GM12878 (cell line): ENCODE results near the gene MTMR3. TPM values are rescaled to one million over a fixed set of nuclear protein-coding genes. Genes with fewer than 3 reads are reported as not detected.

Experiments used
- ATAC-seq: fragments of 200-7000 bp; cut with Tn5 transposase; 3 replicates; pipeline ENCODE4 v1.9.1; 2020; ENCODE audit warnings: mild to moderate bottlenecking, moderate library complexity
- BruUV-seq: library from RNA; stranded (reverse); fragments of 400-500 nt; replicated peaks from 2 replicates; lab custom pipeline; 2021; lab: Mats Ljungman, UMichigan
- CTCF ChIA-PET: fragments of 300-600 bp; sonication (Branson Sonifier 250); formaldehyde crosslinking; extraction: SDS; loops from one replicate; lab custom pipeline; 2021; ENCODE audit warnings: inconsistent platforms; lab: Yijun Ruan, JAX
- POLR2A ChIA-PET: fragments of 350-600 bp; formaldehyde crosslinking; extraction: SDS; loops from one replicate; lab custom pipeline; 2021; ENCODE audit warnings: inconsistent platforms; lab: Charles Lee
- RAD21 ChIA-PET: fragments of 300-600 bp; sonication (Branson Sonifier 250); formaldehyde crosslinking; loops from one replicate; lab custom pipeline; 2023; ENCODE audit warnings: antibody characterized with exemption; ENCODE audit not compliant: unreplicated experiment; lab: Charles Lee
- SMC1A ChIA-PET: fragments of 300-600 bp; sonication (Branson Sonifier 250); formaldehyde crosslinking; loops from one replicate; lab custom pipeline; 2023; ENCODE audit not compliant: unreplicated experiment, uncharacterized antibody; lab: Charles Lee
- DNase-seq: peaks from one replicate; pipeline ENCODE4 v3.0.0-alpha.2; 2011; ENCODE audit warnings: low read depth, low spot score
- FAIRE-seq: peaks from 3 replicates; lab custom pipeline; 2011; peaks lifted over from hg19 to GRCh38; lab: Jason Lieb, UNC
- H2AFZ ChIP-seq: 2 replicates; pipeline ENCODE4 v1.6.0; 2011; ENCODE audit warnings: low read depth, low read length, control low read depth; ENCODE audit not compliant: control insufficient read depth
- H3K27ac ChIP-seq: 2 replicates; pipeline ENCODE4 v1.5.1; 2011; ENCODE audit warnings: control low read depth; ENCODE audit not compliant: control insufficient read depth, insufficient read depth
- H3K27me3 ChIP-seq, 2 experiments: replicated peaks in 1 of 2; 2 replicates each; pipeline versions ENCODE4 v1.6.0 to v1.6.1; 2011; ENCODE audit warnings: low read length in 1 of 2; ENCODE audit not compliant: control insufficient read depth in 2 of 2, insufficient read depth in 2 of 2
- H3K36me3 ChIP-seq, 2 experiments: 2 replicates each; pipeline ENCODE4 v1.5.1; 2011; ENCODE audit warnings: low read length in 1 of 2; ENCODE audit not compliant: control insufficient read depth in 2 of 2, insufficient read depth in 2 of 2
- H3K4me1 ChIP-seq: 2 replicates; pipeline ENCODE4 v1.6.1; 2011; ENCODE audit warnings: mild to moderate bottlenecking, low read length, moderate library complexity, mixed read lengths; ENCODE audit not compliant: control insufficient read depth, insufficient read depth
- H3K4me2 ChIP-seq: 2 replicates; pipeline ENCODE4 v1.6.0; 2011; ENCODE audit warnings: control low read depth; ENCODE audit not compliant: control insufficient read depth, insufficient read depth
- H3K4me3 ChIP-seq: fragments of 200-600 bp; sonication (generic); 2 replicates; pipeline ENCODE4 v1.5.1; 2016
- H3K79me2 ChIP-seq: 2 replicates; pipeline ENCODE4 v1.6.0; 2011; ENCODE audit warnings: low read length; ENCODE audit not compliant: control insufficient read depth, insufficient read depth
- H3K9ac ChIP-seq: 2 replicates; pipeline ENCODE4 v1.8.0; 2011; ENCODE audit warnings: low read length, control low read depth, mixed read lengths; ENCODE audit not compliant: control insufficient read depth, insufficient read depth
- H3K9me3 ChIP-seq: replicated peaks from 3 replicates; pipeline ENCODE4 v1.5.1; 2011; ENCODE audit warnings: mild to moderate bottlenecking, low read length; ENCODE audit not compliant: control insufficient read depth, insufficient read depth
- H4K20me1 ChIP-seq: 2 replicates; pipeline ENCODE4 v1.6.0; 2011; ENCODE audit not compliant: control insufficient read depth, insufficient read depth
- CEBPB ChIP-seq, 2 experiments: fragments of 150-350 bp in 1 of 2; IDR thresholded peaks; 2 replicates each; pipeline ENCODE4 v1.6.1; 2012 to 2014; ENCODE audit warnings: low read depth in 2 of 2, low read length in 2 of 2, borderline replicate concordance in 1 of 2, inconsistent platforms in 1 of 2
- IKZF2 ChIP-seq, 2 experiments: fragments of 450-650 bp; IDR thresholded peaks; 2 replicates each; pipeline ENCODE4 v1.6.1; 2017; ENCODE audit warnings: mild to moderate bottlenecking in 2 of 2, moderate library complexity in 2 of 2
- IRF3 ChIP-seq: fragments of 450-650 bp; IDR thresholded peaks from 2 replicates; pipeline ENCODE4 v1.6.1; 2014; ENCODE audit warnings: mild to moderate bottlenecking
- IRF5 ChIP-seq: fragments of 450-650 bp; IDR thresholded peaks from 2 replicates; pipeline ENCODE4 v1.6.1; 2017; ENCODE audit warnings: borderline replicate concordance
- POLR2AphosphoS2 ChIP-seq: IDR thresholded peaks from 2 replicates; pipeline ENCODE4 v1.6.1; 2011; ENCODE audit warnings: low read depth, mild to moderate bottlenecking, low read length, improper control_type of control experiment, moderate library complexity
- RFX5 ChIP-seq: IDR thresholded peaks from 2 replicates; pipeline ENCODE4 v1.6.1; 2011; ENCODE audit warnings: low read depth, low read length, improper control_type of control experiment
- WGBS: methylation state at CpG from one replicate; pipeline ENCODE4 v1.1.6; 2016; ENCODE audit warnings: low lambda C conversion rate; ENCODE audit not compliant: insufficient replicate concordance, insufficient coverage; ENCODE audit errors: missing lambda C conversion rate; 5-methylcytosine and 5-hydroxymethylcytosine counted together
- in situ Hi-C: fragments of 300-500 bp; cut with MboI; formaldehyde crosslinking; loops from 9 replicates; pipeline ENCODE4 v1.14.3; 2018; ENCODE audit warnings: mixed read lengths
- intact Hi-C: fragments of 100-400 bp; cut with micrococcal nuclease; formaldehyde crosslinking; loops from one replicate; pipeline ENCODE4 v1.14.2; 2022; ENCODE audit not compliant: unreplicated experiment
- polyA plus RNA-seq, 11 experiments: library from polyadenylated mRNA; depleted of rRNA in 4 of 11; unstranded in 6 of 11; stranded (reverse) in 5 of 11; fragments of >200 nt; fragmentation: Nextera tagmentation in 4 of 11; fragmentation: Illumina TruSeq in 1 of 11; extraction: Ambion mirVana in 4 of 11; extraction: Trizol in 1 of 11; gene quantifications; 1 replicate in 1 of 11; 2 replicates in 10 of 11; pipeline versions ENCODE4 v1.2.1 to v1.2.3, GENCODE V29; 2011 to 2016; ENCODE audit warnings: inconsistent platforms in 2 of 11, missing spikeins in 2 of 11, low read depth in 1 of 11
- total RNA-seq, 4 experiments: library from RNA; depleted of rRNA in 3 of 4; stranded (reverse); fragments of >200 nt in 3 of 4; fragmentation: Illumina TruSeq in 1 of 4; extraction: Trizol in 1 of 4; gene quantifications; 2 replicates each; pipeline versions ENCODE4 v1.2.1 to v1.2.3, GENCODE V29; 2013 to 2021

Gene MTMR3
- total and polyA plus RNA-seq, 10 of the 15 experiments (the other 5 are each of a cell fraction or from before 2014, with no cell fraction given) = 1.4 to 23.7 (median 10.6) TPM

GRCh38 chr22:29842740-29843139 is 40.2 kb upstream of the MTMR3 start:
- FAIRE-seq (no peak), ATAC-seq (no peak), DNase-seq (no peak)
- SMC1A ChIA-PET = no interaction called here
- no peak overlapping the region for H3K4me2 ChIP-seq
- TF ChIP-seq IRF5 = no peak
- no peak for TF ChIP-seq IRF3
- no peak for TF ChIP-seq POLR2AphosphoS2
- no peak for TF ChIP-seq RFX5
- no peak for TF ChIP-seq IKZF2 (IDR thresholded peaks at IDR 0.05)
- no peak for TF ChIP-seq CEBPB (IDR thresholded peaks at IDR 0.05; ENCODE audit: borderline replicate concordance in 1 of 2, low read depth in 2 of 2, low read length in 2 of 2)
- no peaks in the 10 kb centered on the region for H4K20me1 ChIP-seq
- in situ Hi-C loops = no loop called here
- POLR2A ChIA-PET = no interaction called here
- H3K9me3 ChIP-seq = no peaks in the 10 kb centered on the region; the same call in 2 of the 3 replicates
- RAD21 ChIA-PET = no interaction called here
- 33% methylated on average over 2 of the region's 2 CpGs for WGBS
- CTCF ChIA-PET = interaction anchor here (1.1 kb wide), 1 partner anchor 9 kb away, joined by 3 read pairs; no protein-coding TSS in a partner anchor
- peaks cover 3% of the 10 kb centered on the region for H3K79me2 ChIP-seq
- intact Hi-C loops = no loop called here
- no peaks in the 10 kb centered on the region for H3K36me3 ChIP-seq
- no peak overlapping the region for H3K4me3 ChIP-seq
- H2AFZ ChIP-seq = no peak overlapping the region
- BruUV-seq = no TSS peak
- H3K27ac ChIP-seq = no peak overlapping the region
- no peaks in the 10 kb centered on the region for H3K27me3 ChIP-seq
- H3K4me1 ChIP-seq = peaks cover 6% of the 10 kb centered on the region; the same call in 1 of the 2 replicates
- no peak overlapping the region for H3K9ac ChIP-seq
